Ishikawa (cell line): ENCODE data around the gene MYLIP.

ENCODE experiments used
- CEBPB ChIP-seq: IDR thresholded peaks from 2 replicates; pipeline ENCODE4 v1.6.1; 2012
- CREB1 ChIP-seq: IDR thresholded peaks from 2 replicates; pipeline ENCODE4 v1.6.1; 2012; ENCODE audit warnings: low read depth
- EGR1 ChIP-seq: IDR thresholded peaks from 2 replicates; pipeline ENCODE4 v1.6.1; 2012
- EP300 ChIP-seq: IDR thresholded peaks from 2 replicates; pipeline ENCODE4 v1.6.1; 2012; ENCODE audit warnings: borderline replicate concordance
- FOXM1 ChIP-seq: IDR thresholded peaks from 2 replicates; pipeline ENCODE4 v1.6.1; 2012; ENCODE audit warnings: low read depth, borderline replicate concordance
- NFIC ChIP-seq: IDR thresholded peaks from 2 replicates; pipeline ENCODE4 v1.6.1; 2012
- RAD21 ChIP-seq: IDR thresholded peaks from 2 replicates; pipeline ENCODE4 v1.6.1; 2012; ENCODE audit warnings: low read depth
- TAF1 ChIP-seq: IDR thresholded peaks from 2 replicates; pipeline ENCODE4 v1.6.1; 2012; ENCODE audit warnings: low read depth, mild to moderate bottlenecking
- TCF12 ChIP-seq: IDR thresholded peaks from 2 replicates; pipeline ENCODE4 v1.6.1; 2012; ENCODE audit warnings: low read depth
- TEAD4 ChIP-seq: IDR thresholded peaks from 2 replicates; pipeline ENCODE4 v1.6.1; 2012
- YY1 ChIP-seq: IDR thresholded peaks from 2 replicates; pipeline ENCODE4 v1.6.1; 2012; ENCODE audit warnings: low read depth
- ZBTB7A ChIP-seq: IDR thresholded peaks from 2 replicates; pipeline ENCODE4 v1.6.1; 2012; ENCODE audit warnings: low read depth
- TF ChIP-seq, protein P1 (sequence below): IDR thresholded peaks from 2 replicates; pipeline ENCODE4 v1.6.1; 2012
- TF ChIP-seq, protein P2 (sequence below): IDR thresholded peaks from 2 replicates; pipeline ENCODE4 v1.6.1; 2012
- TF ChIP-seq, protein P3 (sequence below): IDR thresholded peaks from 2 replicates; pipeline ENCODE4 v1.6.1; 2012; ENCODE audit warnings: low read depth, mild to moderate bottlenecking

MYLIP gene

DNA sequence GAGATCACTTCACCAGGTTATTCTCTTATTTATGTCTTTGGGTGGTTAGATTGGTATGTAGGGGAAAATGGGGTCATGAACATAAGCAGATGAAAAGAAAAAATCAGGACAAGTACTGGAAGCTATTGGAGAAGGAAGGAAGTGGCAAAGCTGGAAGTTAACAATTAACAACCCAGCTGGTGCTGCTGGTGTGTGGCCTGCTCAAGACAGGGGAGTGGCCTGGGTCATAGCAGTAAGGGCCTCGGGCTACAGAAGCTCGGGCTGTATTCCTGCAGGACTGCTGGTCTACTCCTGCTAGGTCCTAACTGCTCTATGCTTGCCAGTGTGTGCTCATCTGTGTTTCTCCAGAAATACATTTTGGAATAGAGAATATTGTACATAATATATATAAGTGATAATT, 19.6 kb downstream of the MYLIP start:
- TF ChIP-seq YY1 (no peak), EGR1 (no peak)

DNA sequence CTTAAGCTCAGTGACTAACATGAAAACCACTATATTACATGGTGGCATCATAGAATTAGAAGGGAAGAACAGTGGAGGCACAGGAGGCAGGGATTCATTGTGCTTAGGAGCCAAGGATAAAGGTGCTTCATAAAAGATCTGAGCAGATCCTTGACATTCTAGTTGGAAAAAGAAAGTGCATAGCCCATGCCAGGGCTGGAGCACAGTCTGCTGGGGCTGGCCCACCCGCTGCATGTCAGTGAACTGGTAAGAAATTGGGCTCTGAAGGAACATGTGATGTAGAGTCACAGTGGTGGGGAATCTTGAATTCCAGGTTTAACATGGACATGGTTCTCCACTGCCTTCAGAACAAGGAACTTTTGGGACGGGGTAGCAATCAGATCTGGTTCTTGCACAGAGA, 20.4 kb downstream of the MYLIP start:
- TF ChIP-seq EGR1 (no peak), FOXM1 (no peak), TEAD4 (no peak), CREB1 (no peak)
- TF ChIP-seq, protein P1, sequence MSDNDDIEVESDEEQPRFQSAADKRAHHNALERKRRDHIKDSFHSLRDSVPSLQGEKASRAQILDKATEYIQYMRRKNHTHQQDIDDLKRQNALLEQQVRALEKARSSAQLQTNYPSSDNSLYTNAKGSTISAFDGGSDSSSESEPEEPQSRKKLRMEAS, result no peak
- TF ChIP-seq, protein P2, sequence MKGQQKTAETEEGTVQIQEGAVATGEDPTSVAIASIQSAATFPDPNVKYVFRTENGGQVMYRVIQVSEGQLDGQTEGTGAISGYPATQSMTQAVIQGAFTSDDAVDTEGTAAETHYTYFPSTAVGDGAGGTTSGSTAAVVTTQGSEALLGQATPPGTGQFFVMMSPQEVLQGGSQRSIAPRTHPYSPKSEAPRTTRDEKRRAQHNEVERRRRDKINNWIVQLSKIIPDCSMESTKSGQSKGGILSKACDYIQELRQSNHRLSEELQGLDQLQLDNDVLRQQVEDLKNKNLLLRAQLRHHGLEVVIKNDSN, result no peak

DNA sequence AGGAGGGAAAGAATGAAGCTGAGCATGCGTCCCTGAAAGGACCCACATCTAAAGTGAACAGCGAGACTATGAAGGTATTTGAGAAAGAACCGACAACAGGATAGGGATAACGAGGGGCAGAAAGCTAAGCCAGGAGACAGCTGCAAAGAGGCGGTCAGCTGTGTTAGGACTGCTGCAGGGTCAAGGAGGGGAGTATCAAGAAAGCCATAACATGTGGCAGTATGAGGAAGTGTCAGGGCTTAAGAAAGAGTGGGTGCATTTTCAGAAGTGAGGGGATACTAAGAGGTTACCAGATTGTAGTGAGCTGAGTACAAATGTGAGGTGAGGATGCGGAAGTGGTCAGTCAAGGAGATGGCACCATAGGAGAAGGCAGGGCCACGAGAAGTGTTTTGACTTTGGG, 21.2 kb downstream of the MYLIP start:
- TF ChIP-seq EGR1 (no peak), CEBPB (no peak), YY1 (no peak), TEAD4 (no peak), FOXM1 (no peak), NFIC (no peak), TCF12 (no peak), EP300 (no peak), TAF1 (no peak)
- TF ChIP-seq, protein P3, sequence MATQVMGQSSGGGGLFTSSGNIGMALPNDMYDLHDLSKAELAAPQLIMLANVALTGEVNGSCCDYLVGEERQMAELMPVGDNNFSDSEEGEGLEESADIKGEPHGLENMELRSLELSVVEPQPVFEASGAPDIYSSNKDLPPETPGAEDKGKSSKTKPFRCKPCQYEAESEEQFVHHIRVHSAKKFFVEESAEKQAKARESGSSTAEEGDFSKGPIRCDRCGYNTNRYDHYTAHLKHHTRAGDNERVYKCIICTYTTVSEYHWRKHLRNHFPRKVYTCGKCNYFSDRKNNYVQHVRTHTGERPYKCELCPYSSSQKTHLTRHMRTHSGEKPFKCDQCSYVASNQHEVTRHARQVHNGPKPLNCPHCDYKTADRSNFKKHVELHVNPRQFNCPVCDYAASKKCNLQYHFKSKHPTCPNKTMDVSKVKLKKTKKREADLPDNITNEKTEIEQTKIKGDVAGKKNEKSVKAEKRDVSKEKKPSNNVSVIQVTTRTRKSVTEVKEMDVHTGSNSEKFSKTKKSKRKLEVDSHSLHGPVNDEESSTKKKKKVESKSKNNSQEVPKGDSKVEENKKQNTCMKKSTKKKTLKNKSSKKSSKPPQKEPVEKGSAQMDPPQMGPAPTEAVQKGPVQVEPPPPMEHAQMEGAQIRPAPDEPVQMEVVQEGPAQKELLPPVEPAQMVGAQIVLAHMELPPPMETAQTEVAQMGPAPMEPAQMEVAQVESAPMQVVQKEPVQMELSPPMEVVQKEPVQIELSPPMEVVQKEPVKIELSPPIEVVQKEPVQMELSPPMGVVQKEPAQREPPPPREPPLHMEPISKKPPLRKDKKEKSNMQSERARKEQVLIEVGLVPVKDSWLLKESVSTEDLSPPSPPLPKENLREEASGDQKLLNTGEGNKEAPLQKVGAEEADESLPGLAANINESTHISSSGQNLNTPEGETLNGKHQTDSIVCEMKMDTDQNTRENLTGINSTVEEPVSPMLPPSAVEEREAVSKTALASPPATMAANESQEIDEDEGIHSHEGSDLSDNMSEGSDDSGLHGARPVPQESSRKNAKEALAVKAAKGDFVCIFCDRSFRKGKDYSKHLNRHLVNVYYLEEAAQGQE, result no peak
- TF ChIP-seq, protein P2, result no peak
- TF ChIP-seq, protein P1, result no peak

DNA sequence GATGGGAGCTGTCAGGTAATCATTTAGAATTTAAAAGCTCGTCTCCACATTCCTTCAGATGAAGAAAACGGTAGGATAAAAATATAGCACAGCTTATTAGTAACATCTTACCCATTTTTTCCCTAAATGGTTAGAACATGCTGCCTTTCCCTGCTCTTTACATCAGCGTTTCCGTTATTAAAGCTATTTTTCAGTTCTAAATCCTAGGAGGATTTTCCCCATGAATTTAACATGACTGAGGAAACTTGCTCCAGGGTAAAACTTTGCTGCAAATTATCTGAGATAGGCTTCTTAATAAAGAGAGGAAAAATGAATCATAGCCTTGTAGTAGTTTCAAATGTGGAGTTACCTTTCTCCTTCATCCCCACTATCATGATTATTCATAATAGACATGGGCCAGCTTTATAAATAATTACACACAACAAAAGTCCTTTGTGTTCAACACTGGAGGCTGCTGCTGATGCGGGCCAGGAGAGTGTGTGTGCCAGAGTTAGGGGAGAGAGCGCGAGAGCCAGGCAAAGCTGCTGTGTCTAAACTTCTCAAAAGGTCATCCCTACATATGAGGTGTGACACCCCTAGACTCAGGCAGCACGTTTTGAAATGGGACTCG, 24.4 kb downstream of the MYLIP start:
- TF ChIP-seq, protein P2, result no peak
- no peak for TF ChIP-seq TEAD4
- no peak for TF ChIP-seq CEBPB
- no peak for TF ChIP-seq EGR1

DNA sequence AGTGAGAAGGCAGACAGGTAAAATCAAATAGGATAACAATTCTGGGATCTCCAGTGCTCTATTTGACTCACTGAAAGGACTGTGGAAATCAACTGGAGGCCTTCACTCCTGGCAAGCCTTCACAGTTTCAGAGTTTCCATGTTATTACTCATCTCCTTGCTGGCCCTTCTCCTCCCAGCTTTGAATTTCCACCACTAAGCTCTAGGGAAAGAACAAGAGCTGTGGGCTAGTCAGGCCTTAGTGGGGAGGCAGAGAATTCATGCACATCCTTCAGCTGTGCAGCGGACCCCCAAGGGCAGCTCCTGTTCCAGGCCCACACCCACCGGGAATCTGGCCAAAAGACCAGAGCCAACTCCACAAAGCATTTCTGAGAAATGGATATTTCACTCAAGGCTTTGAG, 26.0 kb downstream of the MYLIP start:
- no peak for TF ChIP-seq CEBPB
- TF ChIP-seq, protein P1, result no peak
- TF ChIP-seq RAD21, result no peak
- TF ChIP-seq FOXM1, result no peak
- no peak for TF ChIP-seq YY1
- no peak for TF ChIP-seq NFIC
- TF ChIP-seq EP300, result no peak
- no peak for TF ChIP-seq TEAD4
- TF ChIP-seq EGR1, result no peak
- TF ChIP-seq, protein P3, result no peak
- no peak for TF ChIP-seq CREB1
- TF ChIP-seq ZBTB7A, result no peak
- TF ChIP-seq, protein P2, result no peak
- no peak for TF ChIP-seq TAF1
- no peak for TF ChIP-seq TCF12

DNA sequence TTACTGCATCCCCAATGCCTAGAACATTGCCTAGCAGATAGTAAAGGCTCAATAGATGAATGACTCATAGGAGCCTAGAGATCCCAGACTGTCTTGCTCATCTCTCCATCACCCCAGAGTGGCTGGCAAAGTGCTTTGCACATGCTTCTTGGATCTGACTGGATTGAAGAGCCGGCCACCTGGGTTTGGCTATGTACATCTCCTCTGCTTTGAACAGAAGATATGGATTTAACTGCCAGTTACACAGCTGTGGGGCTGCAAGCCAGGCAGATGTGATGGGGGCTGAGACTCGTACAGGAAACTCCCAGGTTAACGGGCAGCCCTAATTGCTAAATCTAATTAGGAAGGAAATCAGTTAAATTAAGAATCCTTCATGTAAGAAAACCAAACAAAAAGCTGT, 28.6 kb downstream of the MYLIP start:
- TF ChIP-seq TCF12, result no peak
- no peak for TF ChIP-seq CREB1
- TF ChIP-seq, protein P1, result no peak
